GM20431 (cell line): ENCODE measurements around the gene BACE1-AS.
"Not testable (repeated sequence)": the region's sequence is repeated elsewhere in the genome, so short reads cannot be mapped to it uniquely, and the experiment has no call there.

Experiments
- in situ Hi-C: fragments of 300-500 bp; cut with MseI, MboI; formaldehyde crosslinking; loops from one replicate; pipeline ENCODE4 v1.15.0; 2020; ENCODE audit warnings: low sequenced_read_pairs; ENCODE audit not compliant: unreplicated experiment

The BACE1-AS gene

GRCh38 chr11:117290809-117291396 is at the start of gene BACE1-AS:
Gene BACE1-AS (plus strand): TSS chr11:117291346.
- in situ Hi-C loops, result no loop called here

DNA sequence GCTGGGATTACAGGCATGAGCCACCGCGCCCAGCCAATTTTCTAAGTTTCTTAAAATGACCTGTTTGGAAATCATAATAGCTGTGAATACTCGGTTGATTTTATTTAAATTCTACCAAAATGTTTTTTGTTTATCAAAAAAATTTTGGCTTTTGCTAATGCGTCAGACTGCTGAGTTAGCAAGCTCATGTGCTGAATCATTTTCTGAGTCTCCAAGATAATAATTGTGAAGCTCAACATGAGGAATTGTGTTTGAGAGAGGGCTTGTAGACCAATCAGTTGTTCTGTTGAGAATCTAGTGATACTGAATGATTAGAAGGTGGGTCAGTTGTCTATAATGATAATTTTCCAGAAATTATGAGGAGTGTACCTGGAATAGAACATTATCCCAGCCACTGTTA is 42.8 kb upstream of the BACE1-AS start:
- in situ Hi-C loops, result no loop called here

DNA sequence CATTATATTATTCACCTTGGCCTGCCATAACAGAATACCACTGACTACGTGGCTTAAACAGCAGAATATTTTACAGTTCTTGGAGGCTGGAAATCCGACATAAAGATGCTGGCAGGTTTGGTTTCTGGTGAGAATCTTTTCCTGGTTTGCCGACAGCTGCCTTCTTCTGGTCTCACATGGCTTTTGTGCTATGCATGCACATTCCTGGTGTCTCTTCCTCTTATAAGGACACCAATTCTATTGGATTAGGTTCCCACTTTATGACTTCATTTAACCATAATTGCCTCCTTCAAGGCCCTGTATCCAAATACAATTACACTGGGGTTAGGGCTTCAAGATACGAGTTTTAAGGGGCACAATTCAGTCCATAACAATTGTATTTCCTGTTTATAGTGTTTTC is 41.6 kb upstream of the BACE1-AS start:
- in situ Hi-C loops, result no loop called here

DNA sequence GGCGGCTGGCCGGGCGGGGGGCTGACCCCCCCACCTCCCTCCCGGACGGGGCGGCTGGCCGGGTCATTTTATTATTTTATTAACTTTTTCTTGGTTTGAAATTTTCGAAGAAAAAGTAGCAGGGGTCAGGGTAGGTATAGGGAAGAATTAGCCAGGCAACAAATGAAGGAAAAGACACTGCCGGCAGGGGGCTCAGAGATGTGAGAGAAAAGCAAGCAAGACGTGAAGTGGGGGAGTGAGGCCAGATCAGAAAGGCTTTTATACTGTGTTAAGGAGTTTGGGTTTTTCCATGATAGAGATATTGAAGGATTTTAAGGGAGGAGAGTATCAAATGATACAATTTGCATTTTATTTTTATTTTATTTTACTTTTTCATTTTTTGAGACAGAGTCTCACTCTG is 39.6 kb upstream of the BACE1-AS start:
- in situ Hi-C loops, result no loop called here

DNA sequence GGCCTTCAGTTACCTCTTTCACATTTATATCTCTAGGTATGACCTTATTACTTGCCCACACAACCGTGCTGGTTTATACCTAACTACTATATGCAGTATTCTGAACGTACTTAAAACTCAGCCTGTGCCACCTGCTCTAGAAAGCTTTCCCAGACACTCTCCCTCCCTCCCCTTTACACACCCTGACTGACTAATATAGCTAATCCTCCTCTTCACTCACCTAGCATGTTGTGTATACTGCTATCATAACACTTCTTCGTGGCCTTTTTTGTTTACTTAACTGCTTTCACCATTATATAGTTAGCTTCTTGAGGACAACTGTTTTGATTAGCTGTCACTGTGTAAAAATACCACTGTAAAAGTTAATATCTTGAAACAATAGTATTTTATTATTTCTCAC is 35.2 kb upstream of the BACE1-AS start:
- in situ Hi-C loops, result no loop called here

DNA sequence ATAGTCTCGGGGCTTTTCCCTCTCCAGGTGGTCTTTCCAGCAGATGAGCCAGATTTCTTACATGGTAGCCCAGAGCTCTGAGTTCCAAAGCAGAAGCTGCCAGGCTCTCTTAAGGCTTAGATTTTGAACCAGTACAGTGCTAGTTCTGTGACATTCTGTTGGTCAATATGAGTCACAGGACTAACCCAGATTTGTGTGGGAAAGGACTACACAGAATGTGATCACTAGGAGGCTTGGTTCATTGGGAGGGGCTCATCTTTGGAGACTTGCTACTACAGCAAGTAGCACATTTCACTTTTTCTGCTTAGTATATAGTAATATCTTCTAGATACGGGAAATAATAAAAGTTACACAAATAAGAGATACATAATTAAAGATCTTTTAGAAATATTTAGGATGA is 34.6 kb upstream of the BACE1-AS start:
- in situ Hi-C loops, result no loop called here

GRCh38 chr11:117258576-117258975 is 32.6 kb upstream of the BACE1-AS start:
- in situ Hi-C loops, result no loop called here

GRCh38 chr11:117259417-117259816 is 31.7 kb upstream of the BACE1-AS start:
- in situ Hi-C loops, result no loop called here

DNA sequence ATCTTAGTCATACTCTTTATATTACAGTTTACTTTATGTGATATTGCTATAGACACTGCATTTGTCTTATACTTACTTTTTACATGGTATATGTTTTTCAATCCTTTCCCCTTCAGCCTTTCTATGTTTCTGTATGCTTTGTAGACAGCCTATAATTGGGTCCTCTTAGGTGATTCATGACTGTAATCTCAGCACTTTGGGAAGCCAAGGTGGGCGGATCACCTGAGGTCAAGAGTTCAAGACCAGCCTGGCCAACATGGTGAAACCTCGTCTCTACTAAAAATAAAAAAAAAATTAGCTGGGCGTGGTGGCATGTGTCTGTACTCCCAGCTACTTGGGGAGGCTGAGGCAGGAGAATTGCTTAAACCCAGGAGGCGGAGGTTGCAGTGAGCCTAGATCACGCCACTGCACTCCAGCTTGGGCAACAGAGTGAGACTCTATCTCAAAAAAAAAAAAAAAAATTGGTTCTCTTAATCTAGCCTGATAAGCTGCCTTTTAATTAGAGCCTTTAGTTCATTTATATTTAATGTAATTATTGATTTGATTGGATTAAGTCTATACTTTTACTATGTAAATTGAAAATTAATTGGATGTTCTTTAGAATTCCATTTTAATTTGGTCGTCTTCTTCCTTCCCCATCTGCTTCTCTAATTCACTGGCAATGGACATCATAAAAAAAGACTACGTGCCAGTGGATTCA is 26.4 kb upstream of the BACE1-AS start:
- in situ Hi-C loops, result not testable (repeated sequence)

DNA sequence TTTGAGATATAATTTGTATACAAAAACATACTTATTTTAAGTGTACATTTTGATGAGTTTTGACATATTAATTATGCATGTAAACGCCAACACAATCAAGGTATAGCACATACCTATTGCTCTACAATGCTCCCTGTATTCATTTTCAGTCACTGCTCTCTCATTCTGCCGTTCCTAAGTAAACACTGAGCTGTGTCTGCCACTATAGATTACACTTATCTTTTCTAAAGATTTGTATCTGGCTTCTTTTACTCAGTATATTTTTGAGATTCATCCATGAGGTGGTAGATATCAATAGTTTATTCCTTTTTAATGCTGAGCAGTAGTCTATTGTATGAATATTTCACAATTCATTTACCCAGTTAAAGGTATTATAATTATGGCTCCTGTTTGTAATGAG is 25.4 kb upstream of the BACE1-AS start:
- in situ Hi-C loops, result no loop called here

- in situ Hi-C loops, result no loop called here
These were observed 21.3 kb upstream of the BACE1-AS start for GRCh38 chr11:117269856-117270255.

- in situ Hi-C loops, result no loop called here
These were observed 19.9 kb upstream of the BACE1-AS start for GRCh38 chr11:117271208-117271607.

DNA sequence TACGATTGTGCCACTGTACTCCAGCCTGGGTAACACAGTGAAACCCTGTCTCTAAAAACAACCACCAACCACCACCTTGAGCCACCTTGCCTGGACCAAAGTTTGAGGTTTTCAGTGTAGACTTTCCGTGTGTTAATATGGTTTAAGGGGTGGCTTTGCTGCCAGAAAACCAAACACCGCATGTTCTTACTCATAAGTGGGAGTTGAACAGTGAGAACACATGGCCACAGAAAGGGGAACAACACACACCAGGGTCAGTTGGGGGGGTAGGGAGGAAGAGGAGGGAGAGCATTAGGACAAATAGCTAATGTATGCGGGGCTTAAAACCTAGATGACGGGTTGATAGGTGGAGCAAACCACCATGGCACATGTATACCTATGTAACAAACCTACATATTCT is 19.0 kb upstream of the BACE1-AS start:
- in situ Hi-C loops, result not testable (repeated sequence)

GRCh38 chr11:117273550-117274289 is 17.4 kb upstream of the BACE1-AS start:
- in situ Hi-C loops, result no loop called here

DNA sequence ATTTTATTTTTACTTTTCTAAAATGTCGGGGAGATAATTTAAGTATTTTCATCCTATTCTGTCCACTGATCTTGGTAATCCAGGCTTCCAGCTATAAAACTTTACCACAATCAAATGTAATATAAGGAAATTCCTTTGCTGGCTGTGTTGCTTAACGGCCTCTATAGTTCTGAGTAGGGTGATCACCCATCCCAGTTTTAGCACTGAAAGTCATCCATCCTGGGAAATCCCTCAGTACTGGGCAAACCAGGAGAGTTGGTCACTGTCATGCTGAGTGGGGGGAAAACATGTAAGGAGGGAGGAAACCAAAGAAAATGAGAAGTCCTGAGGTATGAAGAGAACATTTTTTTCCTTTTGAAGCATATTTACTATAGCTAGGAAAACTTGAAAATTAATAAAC is 12.8 kb upstream of the BACE1-AS start:
- in situ Hi-C loops, result no loop called here

- in situ Hi-C loops, result no loop called here
These were observed 11.3 kb upstream of the BACE1-AS start for GRCh38 chr11:117279711-117280376.

GRCh38 chr11:117281159-117281558 is 10.0 kb upstream of the BACE1-AS start:
- in situ Hi-C loops, result no loop called here

- in situ Hi-C loops, result no loop called here
These were observed 9.3 kb upstream of the BACE1-AS start for GRCh38 chr11:117281869-117282268.

GRCh38 chr11:117282956-117283355 is 8.2 kb upstream of the BACE1-AS start:
- in situ Hi-C loops, result no loop called here

DNA sequence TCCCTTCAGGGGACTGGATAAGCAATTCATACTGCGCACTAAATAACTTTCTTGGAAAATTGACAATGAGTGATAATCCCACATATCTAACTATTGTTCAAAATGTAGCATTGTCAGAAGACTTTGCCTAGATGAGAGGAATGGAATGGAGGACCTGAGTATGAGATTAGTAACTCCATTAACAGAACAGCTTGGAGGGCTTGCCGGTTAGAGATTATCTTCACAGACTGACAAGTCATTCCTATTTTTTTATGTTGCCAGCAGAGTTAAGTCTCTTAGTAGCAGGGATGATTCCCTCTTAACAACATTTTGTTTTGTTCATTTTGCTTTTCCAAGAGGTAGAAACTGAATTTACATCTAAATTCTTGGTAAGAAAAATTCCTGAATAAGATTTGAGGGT is 7.1 kb upstream of the BACE1-AS start:
- in situ Hi-C loops, result no loop called here

GRCh38 chr11:117286588-117286987 is 4.6 kb upstream of the BACE1-AS start:
- in situ Hi-C loops, result no loop called here
